OCI-M1 (cell line): ENCODE measurements around the gene PDIA5.

ENCODE experiments used
- DNase-seq: peaks from one replicate; lab custom pipeline; 2025; lab: John Stamatoyannopoulos, UW

Gene PDIA5

DNA sequence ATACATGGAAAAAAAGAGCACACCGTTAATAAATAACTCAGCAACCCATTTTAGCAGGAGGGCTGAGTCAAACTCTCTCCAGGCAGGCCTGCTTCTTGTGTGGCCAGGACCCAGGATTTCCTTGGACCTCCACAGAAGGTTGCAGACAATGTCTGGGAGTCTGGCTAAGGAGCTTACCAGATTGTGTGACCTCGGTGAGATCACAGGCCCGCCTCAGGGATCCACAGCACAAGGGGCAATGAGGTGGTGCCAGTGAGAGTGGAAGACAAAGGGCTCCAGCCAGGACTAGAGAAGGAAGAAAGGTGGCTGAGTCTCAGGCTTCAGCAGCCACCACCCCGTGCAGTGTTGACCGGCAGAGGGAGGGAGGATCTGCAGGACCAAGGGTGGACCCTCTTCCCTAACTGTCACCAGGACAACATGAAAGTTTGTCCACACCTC lies 102.7 kb downstream of the PDIA5 start:
- DNase-seq = no peak

DNA sequence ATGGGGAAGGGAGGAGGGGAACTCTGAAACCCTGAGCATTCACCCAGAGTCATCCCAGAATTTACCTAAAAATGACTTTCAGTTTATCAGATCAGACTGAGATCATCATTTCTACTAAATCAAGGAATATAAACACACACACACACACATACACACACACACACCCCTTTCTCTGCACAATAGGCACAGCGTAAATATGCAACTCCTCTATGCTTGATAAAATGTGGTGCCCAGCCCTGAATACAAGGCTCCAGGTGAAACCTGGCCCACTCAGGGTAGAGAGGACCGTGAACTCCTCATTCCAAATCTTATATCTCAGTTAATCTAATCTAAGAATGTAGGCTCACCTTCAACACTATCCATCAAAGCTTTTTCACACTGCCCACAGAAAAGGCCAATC lies 103.1 kb downstream of the PDIA5 start:
- no peak for DNase-seq

DNA sequence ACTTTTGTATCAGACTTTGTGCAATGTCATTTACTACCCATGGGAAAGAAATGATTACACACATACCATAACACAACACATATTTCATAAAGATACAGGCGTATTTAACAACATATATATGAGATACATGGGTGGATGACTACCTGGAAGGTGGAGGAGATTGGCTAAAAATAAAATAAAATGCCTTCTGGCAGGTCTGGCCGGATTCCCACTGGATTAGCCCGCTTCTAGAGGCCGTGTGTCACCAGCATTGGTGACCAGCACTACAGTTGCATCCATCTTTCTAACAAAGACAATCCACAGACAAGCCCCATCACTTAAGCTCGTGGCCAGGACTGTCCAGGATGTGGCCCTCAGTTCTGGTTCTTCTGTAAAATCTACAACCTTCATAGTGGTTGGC lies 114.0 kb downstream of the PDIA5 start:
- DNase-seq = no peak

DNA sequence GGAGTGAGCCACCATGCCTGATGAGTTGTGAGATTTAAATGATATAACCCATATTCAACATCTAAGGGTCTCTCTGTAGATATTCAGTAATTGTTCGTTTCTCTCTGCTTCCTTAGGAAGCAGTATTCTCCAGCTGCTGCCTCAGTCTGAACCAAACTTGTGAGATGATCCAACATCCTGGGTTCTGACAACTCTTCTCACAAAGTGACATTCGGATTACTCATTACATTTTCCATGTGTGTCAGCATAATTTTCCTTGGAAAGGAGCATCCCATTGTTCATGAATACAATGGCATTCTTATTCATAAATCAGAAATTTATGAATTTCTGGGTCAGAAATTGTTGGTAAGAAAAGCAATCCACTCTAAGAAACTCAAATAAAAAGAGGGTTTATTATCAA lies 119.9 kb downstream of the PDIA5 start:
- no peak for DNase-seq

DNA sequence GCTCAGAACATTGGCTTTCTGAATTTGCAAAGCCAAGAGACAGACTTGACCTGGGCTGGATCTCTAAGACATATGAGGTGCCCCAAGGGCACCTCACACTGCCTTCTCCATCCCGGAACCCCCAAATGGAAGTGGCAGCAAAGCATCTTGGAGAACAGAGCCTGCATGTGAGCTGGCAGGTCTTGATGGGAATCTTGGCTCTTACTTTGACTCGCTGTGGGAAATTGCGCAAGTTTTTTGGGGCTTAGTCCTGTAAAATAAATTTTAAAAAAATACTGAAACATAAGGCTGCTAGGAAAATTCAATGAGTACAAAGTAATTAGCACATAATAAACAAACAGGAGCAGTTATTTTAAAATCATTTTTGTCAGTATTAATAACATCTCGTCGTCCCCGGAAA lies 121.2 kb downstream of the PDIA5 start:
- DNase-seq = no peak

DNA sequence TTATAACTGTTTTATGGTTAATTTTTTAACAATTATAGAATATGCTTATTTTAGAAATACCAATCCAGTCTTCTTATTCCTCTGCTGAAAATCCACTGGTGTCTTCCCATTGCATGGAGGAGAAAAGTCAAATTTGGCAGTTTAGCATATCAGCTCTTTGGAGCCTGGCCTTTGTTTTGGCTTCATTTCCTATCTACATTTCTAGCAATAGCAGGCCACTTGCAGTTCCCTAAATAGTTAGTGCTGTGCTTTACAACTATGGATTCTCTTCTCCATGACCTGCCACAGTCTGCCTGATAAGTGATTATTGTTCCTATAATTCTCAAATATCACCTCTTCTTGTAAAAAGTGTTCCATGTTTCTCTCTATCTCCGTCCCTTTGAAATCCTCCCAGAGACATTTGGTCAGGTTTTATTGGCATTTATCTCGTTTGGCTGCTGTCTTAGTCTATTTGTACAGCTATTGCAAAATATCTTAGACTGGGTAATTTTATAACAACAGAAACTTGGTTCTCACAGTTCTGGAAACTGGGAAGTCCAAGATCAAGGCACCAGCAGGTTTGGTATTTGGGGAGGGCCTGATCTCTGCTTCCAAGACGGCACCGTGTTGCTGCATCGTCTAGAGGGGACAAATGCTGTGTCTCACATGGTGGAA lies 126.8 kb downstream of the PDIA5 start:
- DNase-seq = peak; percentile 4

DNA sequence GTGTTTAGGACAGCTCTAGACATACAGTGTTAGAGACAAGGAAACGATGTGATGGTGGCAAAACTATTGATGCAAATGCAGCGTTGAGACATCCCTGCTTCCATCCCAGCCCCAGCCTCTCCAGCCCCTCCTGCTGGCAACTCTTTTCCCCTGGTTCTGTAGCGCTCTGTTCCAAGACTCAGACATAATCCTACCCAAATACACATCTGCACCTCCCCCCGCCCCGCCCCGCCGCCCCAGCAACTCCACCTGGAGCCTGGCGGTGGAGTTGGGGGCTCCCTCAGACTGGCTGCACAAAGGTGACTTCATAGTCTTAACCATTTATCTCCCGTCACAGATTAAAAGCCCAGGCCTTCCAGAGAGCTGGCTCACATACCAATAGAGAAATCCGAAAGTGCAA lies 127.7 kb downstream of the PDIA5 start:
- DNase-seq = no peak

DNA sequence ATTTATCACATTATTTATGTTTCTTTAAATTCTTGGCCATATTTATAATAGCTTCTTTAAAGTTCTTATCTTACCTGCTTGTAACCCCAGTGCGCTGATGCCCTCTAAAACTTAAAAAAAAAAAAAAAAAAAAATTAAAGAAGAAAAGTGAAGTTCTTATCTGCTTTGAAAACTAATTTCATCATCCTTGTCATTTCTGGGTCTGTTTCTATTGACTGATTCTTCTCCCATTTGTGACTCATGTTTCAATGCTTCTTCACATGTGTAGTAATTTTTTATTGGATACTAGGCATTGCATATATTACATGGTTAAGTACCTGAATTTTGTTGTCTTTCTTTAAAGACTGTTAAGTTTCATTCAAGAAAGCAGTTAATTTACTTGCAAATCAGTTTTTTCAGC lies 131.5 kb downstream of the PDIA5 start:
- DNase-seq = no peak

DNA sequence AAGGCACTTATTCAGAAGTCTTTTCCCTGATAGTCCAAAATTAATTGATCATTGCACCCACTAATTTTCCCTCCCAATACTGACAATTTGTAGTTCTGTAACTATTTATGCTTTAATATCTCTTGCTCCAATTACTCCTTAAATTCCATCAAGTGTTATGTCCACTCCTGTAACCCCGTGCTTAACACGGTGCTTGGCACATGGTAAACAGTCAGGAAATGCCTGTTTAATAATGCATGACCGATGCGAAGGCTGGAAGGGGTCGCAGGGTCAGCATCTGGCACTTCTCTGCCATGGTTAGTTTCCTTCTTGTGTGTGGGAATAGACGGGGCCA lies 134.4 kb downstream of the PDIA5 start:
- DNase-seq = peak; percentile 52

DNA sequence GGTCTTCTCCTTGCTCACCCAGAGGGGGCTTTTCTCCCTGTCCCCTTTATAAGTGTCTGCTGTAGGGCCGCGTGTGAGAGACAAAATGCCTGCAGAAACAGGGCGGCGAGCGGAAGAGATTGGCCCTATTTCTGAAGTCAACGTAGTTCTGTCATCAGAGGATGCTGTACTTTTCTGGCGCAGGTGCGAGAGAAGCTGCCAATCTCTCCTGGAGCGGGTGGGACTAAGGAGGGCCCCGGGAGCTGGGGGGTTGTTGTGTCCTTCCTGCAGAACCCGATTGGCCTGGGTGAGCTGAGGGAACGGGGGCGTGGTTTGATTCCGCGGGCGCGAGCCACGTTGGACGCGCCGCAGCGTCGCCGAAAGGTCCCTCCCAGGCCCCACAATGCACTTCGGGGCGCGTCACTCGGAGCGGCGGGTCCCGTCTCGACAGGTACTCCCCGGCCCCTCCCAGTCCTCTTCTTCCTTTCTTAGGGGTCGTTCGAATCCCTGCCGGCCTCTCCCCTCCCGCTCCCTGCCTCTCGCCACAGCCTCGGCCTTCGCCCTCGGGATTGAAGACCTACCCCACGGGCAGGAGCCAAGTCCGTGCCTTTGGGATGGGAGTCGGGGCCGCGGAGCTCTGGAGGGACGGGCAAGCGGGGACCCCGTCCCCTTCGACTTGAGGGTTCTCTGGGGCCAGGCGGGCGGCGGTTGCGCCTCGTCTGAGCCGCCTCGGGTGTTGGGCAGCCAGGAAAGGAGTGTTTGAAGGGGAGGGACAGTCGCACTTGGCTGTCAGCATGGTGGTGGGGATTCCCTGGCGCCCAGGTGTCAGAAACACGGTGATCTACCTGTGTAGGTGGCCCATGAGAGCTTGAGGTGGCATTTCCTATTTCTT lies 135.0 kb downstream of the PDIA5 start, which contains the start of gene SEC22A:
Gene SEC22A (plus strand): TSS at position 387 of the 871 bp plus-strand sequence. CDS start 7,275 bp downstream, outside the sequence.
- peak; percentile 96 for DNase-seq

DNA sequence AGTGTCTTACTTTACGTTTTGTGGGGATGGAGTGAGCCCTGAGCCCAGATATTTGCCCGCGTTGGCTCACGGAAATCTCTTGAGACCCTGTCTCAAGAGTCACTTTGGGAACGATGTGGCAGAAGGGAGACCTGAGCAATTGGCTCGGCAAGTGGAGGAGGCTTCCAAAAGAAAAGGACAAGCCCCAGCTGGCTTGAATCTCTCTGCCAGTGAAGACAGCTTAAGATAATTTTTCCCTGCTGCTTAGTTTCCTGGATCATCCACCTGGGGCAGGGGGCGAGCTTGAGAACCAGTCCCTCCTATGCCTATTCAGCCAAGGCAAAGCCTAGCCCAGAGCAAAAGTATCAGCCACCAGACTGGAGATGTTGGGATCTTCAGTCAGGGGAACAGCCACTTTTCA lies 135.6 kb downstream of the PDIA5 start:
- DNase-seq = peak; percentile 38
